Glutamatergic neuron (in vitro differentiated cells): ENCODE results near the gene HABP4. TPM values are rescaled to one million over a fixed set of nuclear protein-coding genes. Genes with fewer than 3 reads are reported as not detected.

Source experiments
- DNase-seq: peaks from one replicate; pipeline ENCODE4 v3.0.0; 2022
- H3K27ac Mint-ChIP-seq: one replicate; pipeline ENCODE4 v1.8.0; 2020; ENCODE audit warnings: mild to moderate bottlenecking, mixed read lengths, inconsistent platforms; ENCODE audit not compliant: unreplicated experiment
- H3K27me3 Mint-ChIP-seq: one replicate; pipeline ENCODE4 v1.8.0; 2020; ENCODE audit warnings: mild to moderate bottlenecking, moderate library complexity, mixed read lengths, inconsistent platforms; ENCODE audit not compliant: unreplicated experiment
- H3K36me3 Mint-ChIP-seq: one replicate; pipeline ENCODE4 v1.8.0; 2020; ENCODE audit warnings: mild to moderate bottlenecking, mixed read lengths, inconsistent platforms; ENCODE audit not compliant: unreplicated experiment
- H3K4me1 Mint-ChIP-seq: one replicate; pipeline ENCODE4 v1.8.0; 2020; ENCODE audit warnings: mild to moderate bottlenecking, low read depth, mixed read lengths, inconsistent platforms; ENCODE audit not compliant: unreplicated experiment
- H3K4me3 Mint-ChIP-seq: one replicate; pipeline ENCODE4 v1.8.0; 2020; ENCODE audit warnings: mild to moderate bottlenecking, mixed read lengths, inconsistent platforms; ENCODE audit not compliant: unreplicated experiment
- H3K9me3 Mint-ChIP-seq: one replicate; pipeline ENCODE4 v1.8.0; 2020; ENCODE audit warnings: mild to moderate bottlenecking, moderate library complexity, mixed read lengths, inconsistent platforms; ENCODE audit not compliant: unreplicated experiment
- CTCF ChIP-seq: fragments of 200-600 bp; sonication (generic); IDR thresholded peaks from one replicate; pipeline ENCODE4 v1.5.0; 2021; ENCODE audit not compliant: partially characterized antibody, unreplicated experiment
- total RNA-seq: library from RNA; stranded (reverse); fragmentation: NEBNext Ultra II Directional; extraction: Animal tissue kit (Norgen Biotek cat#: 25700); gene quantifications from one replicate; pipeline ENCODE4 v1.2.1, GENCODE V29; 2021; ENCODE audit not compliant: unreplicated experiment

HABP4 gene
- total RNA-seq, 1 donor from 2014 or later, result 21.4 TPM

DNA sequence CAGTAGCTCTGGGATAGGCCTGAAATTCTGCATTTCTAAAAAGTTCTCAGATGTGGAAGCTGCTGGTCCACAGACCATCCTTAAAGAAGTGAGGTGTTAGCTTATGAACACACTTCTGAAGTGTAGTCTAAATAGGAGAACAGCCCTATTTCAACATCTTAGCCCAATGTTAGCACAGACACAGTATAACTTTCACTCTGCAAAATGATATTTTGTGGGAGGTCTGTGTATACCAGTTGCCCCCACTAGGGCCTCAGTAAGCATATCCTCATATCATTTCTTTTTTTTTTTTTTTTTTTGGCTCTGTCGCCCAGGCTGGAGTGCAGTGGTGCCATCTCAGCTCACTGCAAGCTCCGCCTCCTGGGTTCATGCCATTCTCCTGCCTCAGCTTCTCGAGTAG is 7.5 kb upstream of the HABP4 start:
- Mint-ChIP-seq H3K4me1 (no peaks in the 10 kb centered on the region), H3K27me3 (no peaks in the 10 kb centered on the region)

GRCh38 chr9:96447406-96447805 is 2.6 kb upstream of the HABP4 start:
- Mint-ChIP-seq H3K27me3 (peaks cover 6% of the 10 kb centered on the region), H3K4me1 (peaks cover 11% of the 10 kb centered on the region), H3K27ac (no peak overlapping the region), H3K9me3 (peaks cover 6% of the 10 kb centered on the region), H3K36me3 (no peaks in the 10 kb centered on the region), H3K4me3 (no peak overlapping the region)
- TF ChIP-seq CTCF, result no peak
- DNase-seq, result no peak

More for the DNA sequence above, 7.5 kb upstream of the HABP4 start:
- Mint-ChIP-seq H3K36me3 (no peaks in the 10 kb centered on the region), H3K27ac (no peak overlapping the region), H3K9me3 (no peaks in the 10 kb centered on the region), H3K4me3 (no peak overlapping the region)
- DNase-seq, result no peak
- no peak for TF ChIP-seq CTCF

DNA sequence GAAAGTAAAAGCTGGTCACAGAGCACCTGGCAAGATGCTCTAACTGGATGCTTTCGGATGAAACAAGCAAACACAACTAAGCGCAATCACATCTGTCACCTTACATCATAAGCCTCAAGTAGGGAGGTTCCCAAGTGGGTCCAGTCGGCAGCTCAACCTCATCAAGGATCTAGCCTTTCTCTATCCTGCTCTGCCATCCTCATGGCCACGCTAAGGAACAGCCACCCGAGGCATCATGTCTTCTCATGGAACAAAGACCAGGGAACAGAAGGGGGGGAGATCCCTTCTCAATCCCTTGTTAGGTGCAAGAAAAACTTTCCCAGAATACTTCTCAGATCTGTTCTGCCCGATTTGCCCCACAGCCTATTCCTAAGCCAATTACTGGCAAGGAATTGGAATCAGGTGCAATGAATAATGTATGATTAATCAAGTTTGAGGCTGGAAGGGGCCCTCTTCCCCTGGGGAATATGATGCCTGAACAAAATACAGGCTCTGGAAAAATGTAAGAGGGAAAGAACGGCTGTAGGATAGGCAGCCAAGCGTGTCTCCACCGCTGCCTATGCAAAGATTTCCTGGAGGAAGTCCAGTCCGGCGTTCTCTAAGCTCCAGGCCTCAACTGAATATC is 1.3 kb upstream of the HABP4 start:
- Mint-ChIP-seq H3K4me3 (peak overlapping the region; percentile 87), H3K4me1 (peaks cover 11% of the 10 kb centered on the region), H3K27me3 (peaks cover 6% of the 10 kb centered on the region), H3K36me3 (no peaks in the 10 kb centered on the region), H3K9me3 (peaks cover 6% of the 10 kb centered on the region), H3K27ac (peak overlapping the region; percentile 83)
- TF ChIP-seq CTCF, result no peak
- DNase-seq, result no peak

DNA sequence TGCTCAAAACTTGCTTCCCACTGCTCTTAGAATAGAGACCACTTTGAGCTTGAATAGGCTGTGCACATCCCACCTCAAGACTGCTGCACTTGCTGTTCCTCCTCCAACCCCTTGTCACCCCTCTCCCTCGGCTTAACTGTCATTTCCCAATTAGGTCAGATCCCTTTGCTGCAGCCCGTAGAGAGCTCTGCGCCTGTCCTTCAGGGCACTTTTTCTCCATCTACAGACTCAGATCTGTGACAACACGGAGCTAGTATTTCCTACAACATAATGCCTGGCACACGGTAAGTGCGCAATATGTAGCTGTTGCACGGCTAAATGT is 485 bp upstream of the HABP4 start:
- Mint-ChIP-seq H3K4me3 (peak overlapping the region; percentile 87), H3K9me3 (peaks cover 6% of the 10 kb centered on the region)

More for the DNA sequence above, 485 bp upstream of the HABP4 start:
- peak; percentile 21 for DNase-seq
- no peak for TF ChIP-seq CTCF
- Mint-ChIP-seq H3K36me3 (no peaks in the 10 kb centered on the region), H3K27ac (peak overlapping the region; percentile 83), H3K27me3 (peaks cover 6% of the 10 kb centered on the region), H3K4me1 (peaks cover 11% of the 10 kb centered on the region)
